ENCODE measurements around the gene PRR33. TPM values are rescaled to one million over a fixed set of nuclear protein-coding genes. Genes with fewer than 3 reads are reported as not detected.

PRR33 gene
- total RNA-seq, 1 donor from 2014 or later = not detected

GRCh38 chr11:1888811-1889210, 2.9 kb downstream of the PRR33 start:
- Histone ChIP-seq H3K9ac (ENCODE audit: low read length) (no peak overlapping the region), H2AFZ (ENCODE audit: low read depth, low read length) (no peak overlapping the region), H3K79me2 (ENCODE audit: insufficient read depth, low read length) (no peaks in the 10 kb centered on the region), H3K9me3 (ENCODE audit: insufficient read depth, low read depth, low read length) (no peaks in the 10 kb centered on the region), H3K27ac (ENCODE audit: low read depth, low read length) (no peak overlapping the region), H3K4me2 (ENCODE audit: low read length) (no peak overlapping the region), H3K4me1 (ENCODE audit: insufficient read depth, low read length) (no peaks in the 10 kb centered on the region), H3K27me3 (ENCODE audit: insufficient read depth, low read length) (peaks cover 2% of the 10 kb centered on the region), H3K4me3 (ENCODE audit: insufficient read depth, low read depth, low read length) (no peak overlapping the region), H3K36me3 (ENCODE audit: insufficient read depth, low read length) (no peaks in the 10 kb centered on the region), H4K20me1 (ENCODE audit: insufficient read depth, low read length) (no peaks in the 10 kb centered on the region)
- no peak overlapping the region for H3K4me3 Mint-ChIP-seq (ENCODE audit: unreplicated experiment)
- FAIRE-seq (no peak), DNase-seq (ENCODE audit: low read depth) (no peak)
- H3K27me3 Mint-ChIP-seq (ENCODE audit: low read depth, unreplicated experiment) = peaks cover 26% of the 10 kb centered on the region
- no peaks in the 10 kb centered on the region for H3K36me3 Mint-ChIP-seq (ENCODE audit: low read depth, unreplicated experiment)
- TF ChIP-seq CTCF (IDR thresholded peaks at IDR 0.05; ENCODE audit: insufficient read depth, low read depth, low read length) (no peak), EZH2 (IDR thresholded peaks at IDR 0.05; ENCODE audit: insufficient read depth, low read length) (no peak)
- no peaks in the 10 kb centered on the region for H3K9me3 Mint-ChIP-seq (ENCODE audit: unreplicated experiment)
- H3K4me1 Mint-ChIP-seq (ENCODE audit: low read depth, unreplicated experiment) = no peaks in the 10 kb centered on the region
- no peak overlapping the region for H3K27ac Mint-ChIP-seq (ENCODE audit: unreplicated experiment)

- no peak overlapping the region for H3K27ac Mint-ChIP-seq (ENCODE audit: unreplicated experiment)
- FAIRE-seq = no peak
- no peak overlapping the region for H3K27ac ChIP-seq (ENCODE audit: low read depth, low read length)
Observed at GRCh38 chr11:1888347-1888753, 3.3 kb downstream of the PRR33 start.

More at GRCh38 chr11:1888347-1888753, 3.3 kb downstream of the PRR33 start:
- H3K4me1 ChIP-seq (ENCODE audit: insufficient read depth, low read length) = no peaks in the 10 kb centered on the region
- H2AFZ ChIP-seq (ENCODE audit: low read depth, low read length) = no peak overlapping the region
- no peak overlapping the region for H3K4me2 ChIP-seq (ENCODE audit: low read length)
- H4K20me1 ChIP-seq (ENCODE audit: insufficient read depth, low read length) = no peaks in the 10 kb centered on the region
- Mint-ChIP-seq H3K27me3 (ENCODE audit: low read depth, unreplicated experiment) (peaks cover 22% of the 10 kb centered on the region), H3K36me3 (ENCODE audit: low read depth, unreplicated experiment) (no peaks in the 10 kb centered on the region), H3K4me1 (ENCODE audit: low read depth, unreplicated experiment) (no peaks in the 10 kb centered on the region), H3K9me3 (ENCODE audit: unreplicated experiment) (no peaks in the 10 kb centered on the region), H3K4me3 (ENCODE audit: unreplicated experiment) (no peak overlapping the region)
- no peak overlapping the region for H3K9ac ChIP-seq (ENCODE audit: low read length)
- H3K4me3 ChIP-seq (ENCODE audit: insufficient read depth, low read depth, low read length) = no peak overlapping the region
- no peaks in the 10 kb centered on the region for H3K9me3 ChIP-seq (ENCODE audit: insufficient read depth, low read depth, low read length)
- no peak for DNase-seq (ENCODE audit: low read depth)
- H3K79me2 ChIP-seq (ENCODE audit: insufficient read depth, low read length) = no peaks in the 10 kb centered on the region
- H3K27me3 ChIP-seq (ENCODE audit: insufficient read depth, low read length) = peaks cover 2% of the 10 kb centered on the region
- no peak for TF ChIP-seq EZH2 (IDR thresholded peaks at IDR 0.05; ENCODE audit: insufficient read depth, low read length)
- TF ChIP-seq CTCF (IDR thresholded peaks at IDR 0.05; ENCODE audit: insufficient read depth, low read depth, low read length) = no peak
- H3K36me3 ChIP-seq (ENCODE audit: insufficient read depth, low read length) = no peaks in the 10 kb centered on the region

All from astrocyte (in vitro differentiated cells and primary cell).